HG03060 (cell line): ENCODE data around the gene ROCK1.

Experiments used
- ATAC-seq: cut with Tn5 transposase; IDR thresholded peaks from one replicate; pipeline ENCODE4 v1.9.1; 2021; ENCODE audit warnings: low read depth, moderate number of reproducible peaks; ENCODE audit not compliant: unreplicated experiment

ROCK1 gene

DNA sequence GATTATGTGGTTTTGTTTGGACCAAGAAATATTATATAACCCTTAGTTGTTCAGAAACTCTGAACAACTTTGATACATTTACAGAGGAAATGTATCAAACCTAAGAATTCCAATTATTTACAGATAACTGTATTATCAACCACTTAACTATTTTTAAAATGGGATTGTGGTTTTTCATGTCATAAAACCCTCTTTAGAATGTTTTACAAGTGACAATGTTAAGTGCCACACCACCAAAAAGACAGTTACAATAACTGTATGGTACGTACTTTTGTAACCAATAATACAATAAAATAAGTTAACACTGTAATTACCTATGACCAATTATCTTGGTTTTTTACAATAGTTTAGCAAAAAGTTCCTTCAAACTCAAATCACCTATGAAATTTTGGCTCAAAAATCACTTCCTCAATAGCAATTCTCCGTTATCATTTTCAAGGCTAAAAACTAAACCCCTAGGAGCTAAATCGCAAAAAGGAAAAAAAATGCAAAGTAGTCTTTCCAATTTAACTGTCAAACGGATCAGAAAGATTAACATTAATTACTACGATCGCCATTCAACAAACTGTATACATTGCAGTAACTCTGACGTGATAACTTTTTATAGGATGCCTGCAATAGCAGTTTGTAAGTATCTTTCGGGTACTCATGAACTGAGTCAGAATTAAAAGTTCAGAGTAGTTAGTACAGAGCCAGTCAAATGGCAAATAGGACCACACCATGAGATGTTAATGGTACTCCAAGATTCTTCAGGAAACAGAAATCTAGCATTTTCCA, 1.5 kb downstream of the ROCK1 start:
- ATAC-seq: no peak

GRCh38 chr18:21105936-21106335, 5.7 kb downstream of the ROCK1 start:
- ATAC-seq: no peak

DNA sequence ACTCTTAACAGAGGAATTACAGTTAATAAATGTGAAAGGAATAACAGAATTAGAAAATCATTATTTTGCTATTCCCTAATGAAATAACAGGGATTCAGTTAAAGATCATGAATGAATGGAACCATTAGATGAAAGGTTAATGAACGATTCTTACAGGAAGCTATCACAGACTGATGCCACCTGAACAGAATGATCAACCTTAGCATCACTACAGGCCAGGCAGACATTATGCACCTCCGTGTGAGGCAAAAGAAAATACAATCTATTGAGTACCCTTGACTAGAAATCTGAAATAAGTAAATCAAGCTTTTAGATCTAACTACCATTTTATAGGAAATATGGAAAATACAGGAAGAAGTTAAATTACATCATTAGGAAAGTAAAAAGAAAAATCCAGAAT, 10.4 kb downstream of the ROCK1 start:
- no peak for ATAC-seq

GRCh38 chr18:21100678-21101077, 10.9 kb downstream of the ROCK1 start:
- no peak for ATAC-seq

- no peak for ATAC-seq
These were observed 11.5 kb downstream of the ROCK1 start for GRCh38 chr18:21100146-21100545.

GRCh38 chr18:21099442-21099841, 12.2 kb downstream of the ROCK1 start:
- no peak for ATAC-seq

- ATAC-seq: no peak
These were observed 14.9 kb downstream of the ROCK1 start for GRCh38 chr18:21096760-21097159.

GRCh38 chr18:21093133-21093532, 18.5 kb downstream of the ROCK1 start:
- ATAC-seq: no peak

GRCh38 chr18:21090680-21091079, 20.9 kb downstream of the ROCK1 start:
- ATAC-seq: no peak

GRCh38 chr18:21085579-21086166, 25.9 kb downstream of the ROCK1 start:
- ATAC-seq: no peak

DNA sequence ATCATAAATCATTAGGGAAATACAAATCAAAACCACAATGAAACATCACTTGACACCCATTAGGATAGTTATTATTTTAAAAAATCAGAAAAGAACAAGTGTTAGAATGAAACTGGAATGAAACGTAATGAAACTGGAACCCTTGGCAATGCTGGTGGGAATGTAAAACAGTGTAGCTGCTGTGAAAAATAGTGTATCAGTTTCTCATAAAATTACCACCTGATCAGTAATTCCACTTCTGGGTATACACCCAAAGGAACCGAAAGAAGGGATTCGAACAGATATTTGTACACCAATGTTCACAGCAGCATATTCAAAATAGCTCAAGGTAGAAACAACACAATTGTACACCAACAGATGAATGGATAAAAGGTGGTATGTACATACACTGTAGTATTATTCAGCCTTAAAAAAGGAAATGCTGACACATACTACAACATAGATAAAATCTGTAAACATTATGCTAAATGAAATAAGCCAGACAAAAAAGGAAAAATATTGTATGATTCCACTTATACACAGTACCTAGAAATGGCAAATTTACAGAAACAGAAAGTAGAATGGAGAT, 27.0 kb downstream of the ROCK1 start:
- no peak for ATAC-seq

GRCh38 chr18:21083017-21083416, 28.6 kb downstream of the ROCK1 start:
- no peak for ATAC-seq

DNA sequence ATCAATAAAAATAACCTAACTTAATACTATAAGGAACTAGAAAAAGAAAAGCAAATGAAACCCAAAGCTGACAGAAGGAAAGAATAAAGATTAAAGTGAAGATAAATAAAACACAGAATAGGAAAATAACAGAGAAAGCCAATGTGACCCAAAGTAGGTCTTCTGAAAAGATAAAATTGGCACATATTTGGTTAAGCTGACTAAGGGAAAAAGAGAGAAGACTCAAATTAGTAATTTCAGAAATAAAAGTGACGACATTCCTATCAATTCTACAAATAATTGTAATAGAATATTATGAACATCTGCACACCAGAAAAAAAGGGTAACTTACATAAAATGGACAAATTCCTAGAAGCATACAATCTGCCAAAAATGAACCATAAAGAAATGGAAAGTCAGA, 30.2 kb downstream of the ROCK1 start:
- no peak for ATAC-seq

- ATAC-seq: no peak
These were observed 31.0 kb downstream of the ROCK1 start for GRCh38 chr18:21080576-21080975.

DNA sequence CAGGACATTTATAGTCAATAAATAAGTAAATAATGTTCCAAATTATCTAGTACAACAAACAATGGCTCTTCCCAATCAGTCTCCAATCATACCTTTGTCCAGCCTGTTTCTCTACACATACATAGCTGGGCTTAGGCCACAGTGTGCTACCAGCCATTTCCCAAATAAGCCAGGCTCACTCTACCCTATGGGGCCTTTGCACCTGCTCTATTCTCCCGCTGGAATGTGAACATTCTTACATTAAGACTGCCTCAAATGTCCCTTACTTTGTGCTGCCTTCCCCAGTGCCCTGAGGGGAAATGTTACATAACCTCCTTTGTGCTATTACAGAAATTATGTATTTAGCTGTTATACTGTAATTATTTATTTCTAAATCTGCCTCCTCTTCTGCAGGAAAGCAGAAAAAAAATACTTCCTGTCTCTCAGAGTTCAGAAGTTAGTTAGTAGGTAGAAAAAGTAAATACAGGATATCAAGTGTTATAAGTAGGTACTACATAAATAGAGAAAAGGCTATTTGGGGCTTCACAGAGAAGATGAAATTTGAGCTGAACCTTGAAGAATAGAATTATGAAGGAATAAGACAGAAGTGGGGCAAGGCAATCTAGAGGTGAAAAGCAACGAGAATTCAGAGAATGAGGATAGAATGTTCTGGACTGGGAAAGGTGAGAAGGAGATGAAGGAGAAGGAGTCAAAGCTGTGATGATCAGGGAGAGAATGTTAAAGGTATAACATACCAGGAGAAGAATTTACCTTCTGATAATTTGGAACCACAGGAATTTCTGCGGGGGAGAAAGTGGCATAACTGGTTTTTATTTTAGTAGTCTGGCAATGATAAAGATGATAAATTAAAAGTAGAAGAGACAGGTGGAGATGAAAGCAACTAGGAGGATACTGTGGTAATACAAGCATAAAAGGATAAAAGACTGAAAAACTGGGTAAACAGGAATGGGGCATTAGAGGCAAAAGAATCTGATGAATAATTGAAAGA, 37.0 kb downstream of the ROCK1 start:
- no peak for ATAC-seq

DNA sequence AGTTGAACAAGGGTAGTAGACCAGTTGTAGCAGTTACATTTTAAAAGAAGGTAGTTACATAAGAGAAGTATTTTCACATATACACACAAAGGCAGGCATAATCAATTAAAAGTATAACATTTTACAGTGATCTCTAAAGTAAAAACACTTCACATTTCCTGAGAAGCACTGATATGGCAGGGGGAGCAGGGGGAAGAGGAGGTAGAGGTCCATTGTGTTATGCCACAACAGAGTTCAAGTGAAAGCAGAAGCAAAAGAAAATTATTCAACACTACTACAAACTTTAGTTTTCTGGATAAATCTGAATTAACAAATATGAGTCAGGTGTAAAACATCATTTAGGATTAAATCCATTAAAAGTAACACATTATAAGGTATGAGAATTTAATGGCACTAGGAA, 38.4 kb downstream of the ROCK1 start:
- ATAC-seq: no peak

- no peak for ATAC-seq
These were observed 40.5 kb downstream of the ROCK1 start for GRCh38 chr18:21071071-21071470.

GRCh38 chr18:21069468-21069867, 42.1 kb downstream of the ROCK1 start:
- ATAC-seq: no peak

- no peak for ATAC-seq
These were observed 47.3 kb downstream of the ROCK1 start for GRCh38 chr18:21064347-21064746.

DNA sequence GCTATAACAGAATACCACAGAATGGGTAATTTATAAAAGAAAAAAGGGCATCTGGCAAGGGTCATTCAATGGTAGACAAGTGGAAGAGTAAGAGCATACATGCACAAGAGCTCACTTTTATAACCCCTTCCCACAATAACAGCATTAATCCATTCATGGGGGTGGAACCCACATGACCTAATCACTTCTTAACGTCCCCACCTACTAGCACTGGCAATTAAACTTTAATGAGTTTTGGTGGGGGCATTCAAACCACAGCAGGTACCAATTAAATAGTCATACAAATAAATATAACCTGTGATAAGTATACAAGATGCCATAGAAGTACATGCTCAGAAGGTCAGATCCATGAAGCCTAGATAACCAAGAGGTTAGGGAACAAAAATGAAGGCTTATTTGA, 48.6 kb downstream of the ROCK1 start:
- no peak for ATAC-seq

DNA sequence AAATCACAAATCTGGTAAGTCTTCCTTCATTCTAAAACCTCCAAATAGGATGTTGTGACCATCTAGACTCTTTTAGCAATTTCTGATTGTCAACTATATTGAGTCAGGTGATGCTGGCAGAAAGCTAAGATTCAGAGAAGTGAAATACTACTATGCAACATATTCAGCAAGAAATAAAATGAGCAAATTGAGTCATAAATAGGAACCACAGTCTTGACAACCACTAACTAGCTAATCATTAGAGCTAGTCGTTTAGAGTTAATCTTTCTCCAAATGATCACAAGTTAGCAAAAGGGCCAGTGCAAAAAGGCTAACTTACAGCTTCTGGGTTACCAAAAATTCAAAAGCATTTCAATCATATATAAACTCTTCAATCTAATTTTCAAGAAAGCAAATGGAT, 54.5 kb downstream of the ROCK1 start:
- no peak for ATAC-seq
